GM21619 (cell line): Measurements from ENCODE around the gene PI4K2B.
"Not testable (repeated sequence)": the region's sequence is repeated elsewhere in the genome, so short reads cannot be mapped to it uniquely, and the experiment has no call there.

Source experiments
- ATAC-seq: cut with Tn5 transposase; IDR thresholded peaks from one replicate; pipeline ENCODE4 v1.9.1; 2021; ENCODE audit not compliant: unreplicated experiment

The PI4K2B gene

GRCh38 chr4:25233737-25234389, at the start of gene PI4K2B:
Gene PI4K2B (plus strand): TSS chr4:25234033. CDS start chr4:25234164, 131 bp downstream.
- peak; percentile 68 for ATAC-seq

GRCh38 chr4:25184056-25184455, 49.8 kb upstream of the PI4K2B start:
- no peak for ATAC-seq

- no peak for ATAC-seq
Observed at GRCh38 chr4:25190407-25190806, 43.4 kb upstream of the PI4K2B start.

GRCh38 chr4:25198713-25199112, 35.1 kb upstream of the PI4K2B start:
- ATAC-seq = no peak

GRCh38 chr4:25207997-25208396, 25.8 kb upstream of the PI4K2B start:
- no peak for ATAC-seq

GRCh38 chr4:25209702-25210101, 24.1 kb upstream of the PI4K2B start:
- no peak for ATAC-seq

- ATAC-seq = no peak
Observed at GRCh38 chr4:25211721-25212120, 22.1 kb upstream of the PI4K2B start.

GRCh38 chr4:25212822-25213221, 21.0 kb upstream of the PI4K2B start:
- no peak for ATAC-seq

- ATAC-seq = no peak
Observed at GRCh38 chr4:25213347-25213979, 20.4 kb upstream of the PI4K2B start.

- not testable (repeated sequence) for ATAC-seq
Observed at GRCh38 chr4:25214750-25215149, 19.1 kb upstream of the PI4K2B start.

- no peak for ATAC-seq
Observed at GRCh38 chr4:25215511-25215910, 18.3 kb upstream of the PI4K2B start.

- ATAC-seq = no peak
Observed at GRCh38 chr4:25221377-25221776, 12.5 kb upstream of the PI4K2B start.

- no peak for ATAC-seq
Observed at GRCh38 chr4:25223802-25224375, 9.9 kb upstream of the PI4K2B start.

- no peak for ATAC-seq
Observed at GRCh38 chr4:25229804-25230203, 4.0 kb upstream of the PI4K2B start.

- no peak for ATAC-seq
Observed at GRCh38 chr4:25233194-25233593, 639 bp upstream of the PI4K2B start.

GRCh38 chr4:25234390-25235370, 847 bp downstream of the PI4K2B start:
- ATAC-seq = peak; percentile 57

- ATAC-seq = no peak
Observed at GRCh38 chr4:25235401-25235800, 1.6 kb downstream of the PI4K2B start.

- ATAC-seq = not testable (repeated sequence)
Observed at GRCh38 chr4:25236030-25236429, 2.2 kb downstream of the PI4K2B start.

- ATAC-seq = no peak
Observed at GRCh38 chr4:25236971-25237370, 3.1 kb downstream of the PI4K2B start.

GRCh38 chr4:25238052-25238451, 4.2 kb downstream of the PI4K2B start:
- no peak for ATAC-seq

- not testable (repeated sequence) for ATAC-seq
Observed at GRCh38 chr4:25239528-25239927, 5.7 kb downstream of the PI4K2B start.
